Measurements from ENCODE around the gene ZC3H18. TPM values are rescaled to one million over a fixed set of nuclear protein-coding genes. Genes with fewer than 3 reads are reported as not detected.

Gene ZC3H18
- total RNA-seq, 1 experiment from 2014 or later = 40.5 TPM

GRCh38 chr16:88629835-88630234, 59.6 kb downstream of the ZC3H18 start:
- no peak for TF ChIP-seq CTCF (IDR thresholded peaks at IDR 0.05; ENCODE audit: unreplicated experiment)
- H3K9me3 Mint-ChIP-seq (ENCODE audit: unreplicated experiment) = no peaks in the 10 kb centered on the region
- H3K36me3 Mint-ChIP-seq (ENCODE audit: insufficient read depth, unreplicated experiment) = peaks cover 53% of the 10 kb centered on the region
- H3K27ac Mint-ChIP-seq (ENCODE audit: low read depth, unreplicated experiment) = no peak overlapping the region
- H3K27me3 Mint-ChIP-seq (ENCODE audit: insufficient read depth, unreplicated experiment) = no peaks in the 10 kb centered on the region
- H3K4me1 Mint-ChIP-seq (ENCODE audit: insufficient read depth, unreplicated experiment) = no peaks in the 10 kb centered on the region
- ChIA-PET POLR2A (no interaction called here), CTCF (interaction anchor here (0.6 kb wide), 1 partner anchor 22 kb away, joined by 3 read pairs; no protein-coding TSS in a partner anchor)
- BruUV-seq (replicated peaks) = no TSS peak
- no peak for DNase-seq (ENCODE audit: unreplicated experiment)
- H3K4me3 Mint-ChIP-seq (ENCODE audit: unreplicated experiment) = no peak overlapping the region
- intact Hi-C loops (cut with micrococcal nuclease) = no loop called here

GRCh38 chr16:88630433-88630832, 60.2 kb downstream of the ZC3H18 start:
- Mint-ChIP-seq H3K4me3 (ENCODE audit: unreplicated experiment) (no peak overlapping the region), H3K36me3 (ENCODE audit: insufficient read depth, unreplicated experiment) (peaks cover 48% of the 10 kb centered on the region), H3K4me1 (ENCODE audit: insufficient read depth, unreplicated experiment) (peaks cover 4% of the 10 kb centered on the region), H3K27me3 (ENCODE audit: insufficient read depth, unreplicated experiment) (no peaks in the 10 kb centered on the region), H3K27ac (ENCODE audit: low read depth, unreplicated experiment) (no peak overlapping the region), H3K9me3 (ENCODE audit: unreplicated experiment) (no peaks in the 10 kb centered on the region)
- BruUV-seq (replicated peaks) = no TSS peak
- TF ChIP-seq CTCF (IDR thresholded peaks at IDR 0.05; ENCODE audit: unreplicated experiment) = no peak
- DNase-seq (ENCODE audit: unreplicated experiment) = no peak
- POLR2A ChIA-PET = no interaction called here
- intact Hi-C loops (cut with micrococcal nuclease) = no loop called here
- CTCF ChIA-PET = no interaction called here

GRCh38 chr16:88630941-88631340, 60.7 kb downstream of the ZC3H18 start:
- CTCF ChIA-PET = no interaction called here

GRCh38 chr16:88631384-88631783, 61.2 kb downstream of the ZC3H18 start:
- Mint-ChIP-seq H3K36me3 (ENCODE audit: insufficient read depth, unreplicated experiment) (peaks cover 43% of the 10 kb centered on the region), H3K27me3 (ENCODE audit: insufficient read depth, unreplicated experiment) (no peaks in the 10 kb centered on the region), H3K4me3 (ENCODE audit: unreplicated experiment) (no peak overlapping the region), H3K27ac (ENCODE audit: low read depth, unreplicated experiment) (no peak overlapping the region), H3K4me1 (ENCODE audit: insufficient read depth, unreplicated experiment) (peaks cover 10% of the 10 kb centered on the region), H3K9me3 (ENCODE audit: unreplicated experiment) (no peaks in the 10 kb centered on the region)
- TF ChIP-seq CTCF (IDR thresholded peaks at IDR 0.05; ENCODE audit: unreplicated experiment) = no peak
- POLR2A ChIA-PET = no interaction called here
- CTCF ChIA-PET = no interaction called here
- intact Hi-C loops (cut with micrococcal nuclease) = no loop called here
- BruUV-seq (replicated peaks) = TSS peak; percentile 80
- no peak for DNase-seq (ENCODE audit: unreplicated experiment)

More at GRCh38 chr16:88630941-88631340, 60.7 kb downstream of the ZC3H18 start:
- no TSS peak for BruUV-seq (replicated peaks)
- Mint-ChIP-seq H3K27ac (ENCODE audit: low read depth, unreplicated experiment) (no peak overlapping the region), H3K36me3 (ENCODE audit: insufficient read depth, unreplicated experiment) (peaks cover 46% of the 10 kb centered on the region), H3K4me1 (ENCODE audit: insufficient read depth, unreplicated experiment) (peaks cover 8% of the 10 kb centered on the region), H3K9me3 (ENCODE audit: unreplicated experiment) (no peaks in the 10 kb centered on the region), H3K27me3 (ENCODE audit: insufficient read depth, unreplicated experiment) (no peaks in the 10 kb centered on the region), H3K4me3 (ENCODE audit: unreplicated experiment) (no peak overlapping the region)
- DNase-seq (ENCODE audit: unreplicated experiment) = no peak
- POLR2A ChIA-PET = no interaction called here
- no peak for TF ChIP-seq CTCF (IDR thresholded peaks at IDR 0.05; ENCODE audit: unreplicated experiment)
- intact Hi-C loops (cut with micrococcal nuclease) = no loop called here

Data from MCF 10A (cell line).